Measurements from ENCODE around the gene HPGDS.

The HPGDS gene

DNA sequence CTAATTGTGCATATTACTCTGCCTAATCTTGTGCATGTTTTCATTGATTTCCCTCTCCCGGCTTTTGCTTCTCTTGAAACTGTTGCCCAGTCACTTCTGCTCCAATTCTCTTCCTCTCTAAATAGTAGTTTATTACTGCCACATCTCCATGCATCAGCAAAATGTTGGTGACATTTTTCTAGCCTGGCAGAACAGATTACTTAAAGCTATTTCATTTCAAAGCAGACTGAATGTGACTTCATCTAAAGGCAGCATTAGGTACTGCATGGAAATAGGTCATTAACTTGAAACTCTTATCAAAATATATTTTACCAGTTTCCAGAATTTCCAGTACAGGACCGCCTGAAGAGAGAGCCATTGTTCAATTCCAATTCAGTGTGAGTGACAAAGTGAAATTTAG lies 52.4 kb downstream of the HPGDS start:
- Histone ChIP-seq H3K9me3 (ENCODE audit: low read length) (no peaks in the 10 kb centered on the region), H3K4me2 (ENCODE audit: low read length) (no peak overlapping the region), H3K9me2 (ENCODE audit: low read depth, low read length) (no peaks in the 10 kb centered on the region), H3K27me3 (ENCODE audit: insufficient read depth, low read length) (no peaks in the 10 kb centered on the region), H3K4me3 (ENCODE audit: low read depth, low read length, poor library complexity, severe bottlenecking) (no peak overlapping the region), H4K20me1 (ENCODE audit: insufficient read depth, low read length) (no peaks in the 10 kb centered on the region), H3K9ac (ENCODE audit: low read length) (no peak overlapping the region), H3K36me3 (ENCODE audit: insufficient read depth, low read length) (peaks cover 51% of the 10 kb centered on the region), H3K27ac (ENCODE audit: low read depth, low read length, poor library complexity, severe bottlenecking) (no peak overlapping the region), H3K79me2 (ENCODE audit: insufficient read depth, low read length) (no peaks in the 10 kb centered on the region), H3K4me1 (ENCODE audit: insufficient read depth, low read length, severe bottlenecking) (no peaks in the 10 kb centered on the region), H2AFZ (ENCODE audit: low read length) (no peak overlapping the region), H3F3A (ENCODE audit: insufficient read depth, low read length) (no peaks in the 10 kb centered on the region)
- TF ChIP-seq CTCF (IDR thresholded peaks at IDR 0.05; ENCODE audit: low read length) (no peak), EZH2 (IDR thresholded peaks at IDR 0.05; ENCODE audit: borderline replicate concordance, low read length) (no peak)

GRCh38 chr4:94285666-94286065 lies 57.0 kb downstream of the HPGDS start:
- H3K9ac ChIP-seq (ENCODE audit: low read length) = no peak overlapping the region

GRCh38 chr4:94284889-94285288 lies 57.7 kb downstream of the HPGDS start:
- peaks cover 71% of the 10 kb centered on the region for H3K36me3 ChIP-seq (ENCODE audit: insufficient read depth, low read length)

More at GRCh38 chr4:94285666-94286065, 57.0 kb downstream of the HPGDS start:
- H3K9me2 ChIP-seq (ENCODE audit: low read depth, low read length) = no peaks in the 10 kb centered on the region
- H3K4me3 ChIP-seq (ENCODE audit: low read depth, low read length, poor library complexity, severe bottlenecking) = no peak overlapping the region
- H4K20me1 ChIP-seq (ENCODE audit: insufficient read depth, low read length) = no peaks in the 10 kb centered on the region
- TF ChIP-seq CTCF (IDR thresholded peaks at IDR 0.05; ENCODE audit: low read length) (no peak), EZH2 (IDR thresholded peaks at IDR 0.05; ENCODE audit: borderline replicate concordance, low read length) (no peak)
- H3K79me2 ChIP-seq (ENCODE audit: insufficient read depth, low read length) = no peaks in the 10 kb centered on the region
- H3K4me1 ChIP-seq (ENCODE audit: insufficient read depth, low read length, severe bottlenecking) = no peaks in the 10 kb centered on the region
- H2AFZ ChIP-seq (ENCODE audit: low read length) = no peak overlapping the region
- no peaks in the 10 kb centered on the region for H3K9me3 ChIP-seq (ENCODE audit: low read length)
- H3F3A ChIP-seq (ENCODE audit: insufficient read depth, low read length) = no peaks in the 10 kb centered on the region
- no peak overlapping the region for H3K4me2 ChIP-seq (ENCODE audit: low read length)
- H3K36me3 ChIP-seq (ENCODE audit: insufficient read depth, low read length) = peaks cover 73% of the 10 kb centered on the region
- H3K27ac ChIP-seq (ENCODE audit: low read depth, low read length, poor library complexity, severe bottlenecking) = no peak overlapping the region
- H3K27me3 ChIP-seq (ENCODE audit: insufficient read depth, low read length) = no peaks in the 10 kb centered on the region

More at GRCh38 chr4:94284889-94285288, 57.7 kb downstream of the HPGDS start:
- H4K20me1 ChIP-seq (ENCODE audit: insufficient read depth, low read length) = no peaks in the 10 kb centered on the region
- no peaks in the 10 kb centered on the region for H3K9me2 ChIP-seq (ENCODE audit: low read depth, low read length)
- no peak overlapping the region for H2AFZ ChIP-seq (ENCODE audit: low read length)
- no peaks in the 10 kb centered on the region for H3K9me3 ChIP-seq (ENCODE audit: low read length)
- H3F3A ChIP-seq (ENCODE audit: insufficient read depth, low read length) = no peaks in the 10 kb centered on the region
- no peak overlapping the region for H3K27ac ChIP-seq (ENCODE audit: low read depth, low read length, poor library complexity, severe bottlenecking)
- H3K4me2 ChIP-seq (ENCODE audit: low read length) = no peak overlapping the region
- H3K9ac ChIP-seq (ENCODE audit: low read length) = no peak overlapping the region
- H3K4me1 ChIP-seq (ENCODE audit: insufficient read depth, low read length, severe bottlenecking) = no peaks in the 10 kb centered on the region
- H3K27me3 ChIP-seq (ENCODE audit: insufficient read depth, low read length) = no peaks in the 10 kb centered on the region
- no peak overlapping the region for H3K4me3 ChIP-seq (ENCODE audit: low read depth, low read length, poor library complexity, severe bottlenecking)
- no peaks in the 10 kb centered on the region for H3K79me2 ChIP-seq (ENCODE audit: insufficient read depth, low read length)
- TF ChIP-seq CTCF (IDR thresholded peaks at IDR 0.05; ENCODE audit: low read length) = no peak
- TF ChIP-seq EZH2 (IDR thresholded peaks at IDR 0.05; ENCODE audit: borderline replicate concordance, low read length) = no peak
